GM19099 (cell line): ENCODE data around the gene XCR1.

Experiments
- POLR2A ChIP-seq: IDR thresholded peaks from 3 replicates; pipeline ENCODE4 v1.6.1; 2011; ENCODE audit warnings: low read depth; ENCODE audit not compliant: insufficient read length; ENCODE audit errors: extremely low read depth

The XCR1 gene

DNA sequence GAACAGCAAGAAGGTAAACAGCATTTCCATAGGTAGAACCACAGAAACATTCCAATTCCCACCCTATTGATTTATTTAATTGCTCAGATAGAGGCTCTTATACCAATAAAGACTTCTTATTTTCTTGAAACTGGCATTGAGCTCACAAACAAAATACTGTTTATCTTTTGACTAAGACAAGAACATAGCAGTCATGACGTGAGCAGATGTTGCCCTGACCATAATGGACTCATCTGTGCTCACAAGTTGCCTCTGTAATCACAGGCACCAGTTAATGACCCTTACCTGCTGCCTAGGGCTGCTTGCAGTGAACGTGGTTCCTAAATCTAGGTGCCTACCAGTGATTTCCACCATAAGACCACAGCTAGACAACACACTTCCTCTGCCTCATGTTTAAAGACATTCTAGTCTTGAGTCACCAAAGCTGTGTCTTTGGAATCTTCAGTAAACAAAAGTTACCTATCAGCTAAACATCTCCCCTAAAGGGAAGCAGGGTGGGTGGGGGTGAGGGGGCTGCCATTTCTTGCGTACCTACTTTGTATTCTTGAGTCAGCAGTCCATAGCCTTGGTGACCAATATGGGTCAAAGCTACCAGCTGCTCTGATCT is 33.8 kb downstream of the XCR1 start:
- TF ChIP-seq POLR2A, result no peak

DNA sequence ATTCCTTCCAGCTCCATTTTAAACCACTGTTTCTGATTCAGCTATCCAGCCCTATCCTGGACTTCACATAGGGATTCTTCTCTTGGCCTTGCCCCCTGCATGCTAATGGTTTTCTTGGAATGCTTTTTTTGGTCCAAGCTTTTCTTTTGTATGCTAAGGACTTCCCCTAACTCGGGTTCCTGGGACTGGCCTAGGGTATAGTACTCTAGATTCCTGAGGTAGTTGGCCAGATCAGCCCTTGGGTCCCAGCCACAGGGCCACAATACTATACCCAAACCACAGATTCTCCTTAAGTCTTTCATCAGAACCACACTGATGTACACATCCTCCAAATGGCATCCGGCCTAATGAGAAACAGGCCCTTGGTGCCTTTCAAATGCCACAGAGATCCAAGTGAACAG is 34.5 kb downstream of the XCR1 start:
- no peak for TF ChIP-seq POLR2A

DNA sequence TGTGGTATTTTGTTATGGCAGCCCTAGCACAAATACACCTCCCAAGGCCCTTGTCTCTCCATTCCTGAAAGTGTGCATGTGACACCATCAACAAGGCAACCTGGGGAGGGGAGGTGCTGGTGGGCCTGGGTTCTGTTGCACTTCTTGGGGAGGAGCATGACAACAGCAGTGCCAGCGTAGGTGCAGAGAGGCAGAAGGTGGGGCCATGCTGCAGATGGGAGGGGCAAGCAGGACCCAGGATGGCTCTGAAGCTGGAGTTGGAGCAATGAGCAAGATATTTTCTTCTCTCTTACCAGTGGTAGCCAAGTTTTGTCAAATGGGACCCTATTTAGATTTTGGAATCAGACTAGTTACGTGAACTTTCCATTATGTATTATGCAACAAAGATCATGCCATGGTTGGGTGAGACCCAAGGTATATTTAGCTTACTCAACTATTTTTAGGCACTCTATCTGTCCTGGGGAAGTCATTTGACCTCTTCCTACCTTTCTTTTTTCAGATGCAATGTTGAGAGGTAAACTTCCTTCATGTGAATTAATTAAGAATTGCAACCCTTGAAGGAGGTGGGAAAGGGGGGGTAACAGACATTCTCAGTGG is 35.1 kb downstream of the XCR1 start:
- no peak for TF ChIP-seq POLR2A

DNA sequence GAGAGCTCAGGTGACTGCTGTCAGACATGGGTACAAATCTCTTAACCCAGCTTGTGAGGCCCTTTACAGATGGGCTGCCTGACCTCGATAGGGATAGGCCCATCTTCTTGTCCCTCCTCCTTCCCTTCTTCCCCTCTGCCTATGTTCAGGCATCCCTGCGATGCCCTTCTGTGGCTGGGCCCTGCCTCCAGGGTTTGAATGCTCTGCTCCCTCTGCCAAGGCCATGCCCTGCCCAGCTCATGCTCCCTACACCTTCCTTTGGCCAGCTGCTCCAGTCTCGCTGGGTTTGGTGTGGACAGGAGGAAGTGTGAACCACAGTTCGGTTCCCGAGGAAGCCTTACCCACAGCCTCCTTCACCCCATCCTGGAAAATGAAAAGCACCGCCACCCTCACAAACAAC is 35.9 kb downstream of the XCR1 start:
- TF ChIP-seq POLR2A, result no peak

DNA sequence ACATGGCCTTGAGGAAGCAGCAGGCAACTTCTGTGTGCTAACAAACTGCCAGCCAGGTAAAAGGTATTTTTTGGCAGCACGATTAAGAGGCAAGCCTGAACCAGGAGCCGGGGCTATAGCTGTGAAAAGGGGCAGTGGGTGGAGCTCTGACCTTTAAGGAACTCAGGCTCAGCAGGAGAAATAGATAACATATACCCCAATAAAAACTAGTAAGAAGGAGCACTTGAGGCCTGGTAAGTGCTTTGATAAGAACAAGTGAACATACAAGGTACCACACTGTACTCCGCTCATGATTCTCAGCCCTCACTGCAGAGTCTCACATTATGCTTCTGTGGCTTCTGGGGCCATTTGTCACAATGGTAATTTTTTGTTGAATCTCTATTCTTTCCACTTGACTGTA is 37.1 kb downstream of the XCR1 start:
- no peak for TF ChIP-seq POLR2A

DNA sequence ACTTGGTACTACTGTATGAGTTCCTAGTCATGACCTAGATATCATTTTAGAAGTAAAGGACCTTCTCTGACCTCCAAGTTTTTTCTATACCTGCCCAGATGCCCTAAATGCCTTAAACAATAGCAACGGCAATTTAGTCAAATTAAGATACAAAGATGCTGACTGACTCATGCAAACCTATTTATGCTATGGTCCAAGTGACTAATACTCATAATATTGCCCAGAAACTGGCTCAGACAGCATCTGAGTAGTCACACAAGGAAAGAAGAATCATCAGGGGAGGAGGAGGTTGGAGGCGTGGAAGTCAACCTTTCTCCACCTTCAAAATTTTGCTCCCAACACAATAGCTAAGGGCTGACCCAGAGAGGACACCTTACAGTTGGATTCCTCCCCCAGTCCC is 38.5 kb downstream of the XCR1 start:
- TF ChIP-seq POLR2A, result no peak

DNA sequence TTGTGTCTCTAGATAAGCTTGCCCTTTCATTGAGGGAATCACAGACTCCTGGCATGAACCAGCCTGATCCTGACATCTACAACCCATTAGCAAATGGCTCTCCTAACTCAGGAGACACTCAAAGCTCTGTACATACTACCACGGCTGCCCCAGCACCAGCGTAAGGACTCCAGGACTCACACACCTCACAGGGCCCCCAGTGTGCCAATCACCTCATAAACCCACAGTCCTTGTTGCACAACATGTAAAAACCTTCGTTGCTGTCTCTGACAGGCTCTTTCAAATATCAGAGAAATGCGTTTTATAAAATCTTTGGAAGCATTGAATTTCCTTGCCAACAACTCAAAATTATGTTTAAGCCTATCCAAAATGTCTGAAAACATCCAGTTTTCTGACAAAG is 38.9 kb downstream of the XCR1 start:
- TF ChIP-seq POLR2A, result no peak

DNA sequence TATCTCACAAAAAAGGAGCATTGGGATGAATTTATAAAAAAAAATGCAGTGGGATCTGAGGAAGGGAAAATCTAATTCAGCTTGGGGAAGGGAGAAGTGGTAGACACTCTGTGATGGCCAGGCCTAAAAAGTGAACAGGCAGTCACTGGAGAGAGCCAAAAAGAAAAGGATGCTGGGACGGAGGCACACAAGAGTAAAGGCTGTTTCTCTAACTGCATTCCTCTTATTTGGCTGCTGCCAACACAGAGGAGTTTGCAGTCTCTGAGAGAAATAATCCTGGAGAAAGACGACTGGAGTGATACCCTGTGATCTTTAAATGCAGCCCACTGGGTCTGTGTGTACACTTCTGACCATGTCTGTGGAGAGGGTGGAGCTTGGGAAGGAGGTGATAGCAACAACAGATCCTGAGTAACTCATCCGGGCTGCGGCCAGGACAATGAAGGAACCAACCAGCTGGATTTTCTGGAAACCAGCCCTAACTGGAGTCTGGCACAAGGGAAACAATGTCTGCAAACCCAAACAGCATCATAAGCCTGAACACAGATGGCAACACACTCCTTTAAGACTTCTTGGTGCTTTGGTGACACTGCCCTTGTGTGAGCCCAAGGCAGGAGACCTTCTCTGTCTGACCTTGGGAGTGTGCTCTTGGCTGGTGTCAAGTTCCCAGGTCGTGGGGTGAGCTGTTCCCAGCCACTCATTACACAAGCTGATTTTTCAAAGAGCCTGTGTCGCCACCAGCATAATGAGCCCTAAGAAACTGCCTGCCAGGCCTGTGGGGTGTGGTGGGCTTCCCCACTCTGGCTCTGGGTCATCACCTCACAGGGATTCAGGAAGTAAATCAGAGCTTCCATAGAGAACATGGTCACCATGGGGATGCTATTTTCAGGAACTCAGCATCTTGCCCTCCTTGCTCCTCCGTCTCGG is 39.7 kb downstream of the XCR1 start:
- no peak for TF ChIP-seq POLR2A

DNA sequence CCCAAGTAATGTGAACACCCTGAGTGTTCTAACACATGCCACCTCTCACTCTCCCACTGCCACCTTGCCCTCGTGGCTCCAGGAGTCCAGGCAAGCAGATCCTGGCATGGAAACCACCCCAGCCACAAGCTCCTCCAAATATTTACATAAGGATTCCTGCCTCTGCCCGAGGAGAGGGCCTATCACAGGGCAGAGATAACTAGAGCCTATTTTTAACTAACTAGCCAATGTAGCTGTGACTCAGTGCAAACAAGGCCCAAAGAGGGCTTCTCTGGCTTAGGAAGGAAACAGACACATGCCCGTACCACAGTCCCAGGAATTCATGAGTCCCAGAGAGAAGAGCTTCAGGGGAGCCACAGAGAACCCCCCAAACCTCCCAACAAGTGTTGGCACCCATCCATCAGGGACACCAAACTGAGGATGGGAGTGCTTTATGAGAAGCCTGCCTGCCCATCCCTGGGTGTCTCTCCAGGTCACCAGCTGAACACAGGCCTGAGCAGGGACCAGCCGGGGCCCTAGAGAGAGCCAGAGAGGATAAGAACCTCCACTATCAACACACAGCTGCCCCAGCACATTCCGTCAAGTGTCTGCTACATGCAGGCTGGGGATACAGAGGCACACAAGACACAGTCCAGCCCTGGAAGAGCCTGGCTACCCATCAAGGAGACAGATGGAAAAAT is 40.8 kb downstream of the XCR1 start:
- TF ChIP-seq POLR2A, result no peak

DNA sequence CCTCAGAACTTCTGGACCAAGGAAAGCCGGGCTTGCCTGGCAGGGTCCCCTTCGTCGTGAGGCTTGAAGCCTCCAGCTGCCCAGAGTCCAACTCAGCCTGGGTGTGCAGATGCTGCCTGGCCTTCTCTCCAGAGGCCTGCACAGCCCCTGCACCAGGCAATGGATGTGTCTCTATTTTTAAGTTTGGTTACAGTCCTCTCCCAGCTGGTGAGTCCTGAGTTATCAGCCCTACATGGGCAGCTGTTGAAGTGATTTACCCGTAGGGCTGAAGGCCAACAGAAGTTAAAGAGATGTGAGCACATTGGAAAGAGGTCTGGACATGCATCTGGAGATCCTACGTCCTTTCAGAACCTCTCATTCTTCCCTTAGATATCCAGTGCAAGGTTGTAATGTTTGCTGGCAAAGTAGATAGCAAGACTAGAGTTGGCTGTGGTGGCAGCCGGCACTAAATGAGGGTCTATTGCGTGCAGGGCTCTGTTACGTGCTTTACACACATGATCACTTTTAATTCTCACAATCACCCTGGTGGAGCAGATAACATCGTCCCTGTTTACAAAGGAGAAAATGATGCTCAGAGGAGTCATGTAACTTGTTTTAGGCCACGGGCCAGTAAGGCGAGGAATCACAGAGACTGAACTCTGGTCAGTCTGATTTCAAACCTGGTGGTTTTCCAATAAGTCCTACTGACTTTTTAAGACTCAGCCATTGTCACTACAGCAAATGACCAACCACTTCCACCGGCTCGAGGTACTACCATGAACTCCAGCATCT is 41.6 kb downstream of the XCR1 start:
- TF ChIP-seq POLR2A, result no peak

DNA sequence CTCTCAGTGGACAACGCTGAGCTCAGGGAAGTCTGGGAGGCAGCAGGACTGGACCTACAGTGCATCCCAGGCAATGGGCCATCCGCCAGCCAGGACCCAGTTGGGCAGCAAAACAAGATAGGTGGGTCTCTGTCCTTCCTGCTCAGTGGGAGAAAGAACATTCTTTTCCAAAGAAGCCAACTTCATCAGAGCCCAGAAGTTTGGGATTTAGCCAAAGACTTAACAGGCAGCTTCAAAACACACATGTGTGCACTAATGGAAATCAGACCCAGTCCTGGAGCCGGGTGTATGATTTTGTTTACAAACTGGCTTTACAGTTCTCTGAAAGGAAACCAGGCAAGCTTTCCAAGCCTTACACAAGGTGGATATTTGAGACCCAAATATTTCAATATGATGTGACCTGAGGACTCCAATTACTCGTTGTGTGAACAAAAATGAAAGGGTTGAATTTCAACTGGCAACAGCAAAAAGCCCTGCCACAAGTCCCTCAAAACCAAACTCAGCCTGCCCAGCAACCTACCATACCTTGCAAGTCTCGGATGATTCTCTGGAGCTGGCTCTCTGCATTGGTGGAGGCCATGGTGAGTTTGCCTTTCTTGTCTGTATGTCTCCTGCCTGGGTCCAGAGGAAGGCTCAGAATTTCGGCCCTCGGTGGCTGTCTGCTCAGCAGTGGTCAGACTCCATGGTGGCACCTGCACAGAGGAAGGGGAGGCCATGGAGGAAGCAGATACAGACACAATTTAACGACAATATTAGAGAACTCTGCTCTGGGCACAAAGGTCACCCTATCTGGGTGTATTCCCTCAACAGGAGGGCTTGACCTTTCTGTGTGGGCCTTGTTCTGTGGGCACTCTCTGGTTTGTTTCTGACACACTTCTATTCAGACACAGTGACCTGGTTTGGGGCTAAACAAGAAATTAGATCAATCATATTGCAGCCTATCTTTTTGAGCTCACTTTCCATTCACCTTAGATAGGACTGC is 42.7 kb downstream of the XCR1 start:
- TF ChIP-seq POLR2A, result no peak

DNA sequence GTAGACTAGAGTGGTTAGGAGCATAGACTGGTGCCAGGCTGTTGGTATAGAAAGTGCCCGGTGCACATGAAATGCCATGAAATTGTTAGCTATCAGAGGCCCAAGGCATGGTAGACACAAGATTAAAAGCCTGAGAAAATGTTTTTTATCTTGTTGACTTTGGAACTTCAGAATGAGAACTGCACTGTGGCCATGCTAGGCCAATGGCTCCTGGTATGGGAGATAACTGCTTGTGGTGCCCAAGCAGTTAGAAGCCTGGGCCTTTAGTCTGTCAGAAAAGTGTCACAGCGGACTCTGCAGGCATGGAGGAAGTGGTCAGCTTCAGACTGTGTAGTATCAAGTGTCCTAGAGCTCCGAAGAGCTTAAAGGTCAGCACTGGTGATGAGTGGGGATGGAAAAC is 43.5 kb downstream of the XCR1 start:
- no peak for TF ChIP-seq POLR2A

DNA sequence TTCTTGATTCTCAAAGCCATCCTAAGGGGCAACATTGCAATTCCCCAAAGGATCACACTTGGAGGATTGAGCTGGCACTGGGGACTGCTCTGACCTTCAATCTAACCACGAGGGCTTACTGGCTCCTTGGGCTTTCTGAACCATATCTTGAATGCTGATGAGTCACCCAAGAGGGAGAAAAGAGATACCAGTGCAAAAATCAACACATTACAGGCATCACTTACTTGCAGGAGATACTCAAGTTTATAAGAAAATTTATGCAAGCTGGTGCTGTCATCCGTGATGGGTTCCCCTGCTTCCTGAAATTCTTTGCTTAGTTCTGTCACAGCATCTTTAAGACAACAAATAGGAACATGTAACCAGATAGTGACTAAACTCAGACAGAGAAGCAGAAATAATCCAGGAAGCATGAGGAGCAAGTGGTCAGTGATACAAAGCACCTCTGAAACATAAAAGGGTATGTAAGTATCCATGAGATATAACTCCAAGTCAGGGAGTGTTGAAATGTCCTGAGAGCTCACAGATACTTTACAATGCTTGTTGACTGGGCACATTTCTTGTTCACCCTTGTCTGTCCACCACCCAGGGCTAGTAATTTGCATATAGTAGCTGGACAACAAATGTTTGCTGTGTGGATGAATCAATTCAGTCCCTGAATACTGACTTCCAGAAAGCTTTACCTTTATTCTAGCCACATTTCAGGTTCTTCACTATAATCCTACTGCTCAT is 45.8 kb downstream of the XCR1 start:
- TF ChIP-seq POLR2A, result no peak
